ENCODE results near the gene SMIM23.

SMIM23 gene

GRCh38 chr5:171785517-171785916, at the start of gene SMIM23:
TSS of gene SMIM23 (plus strand) at chr5:171785817. CDS start at chr5:171785872, 55 bp downstream.
- no peak for DNase-seq

- DNase-seq, result no peak
These were observed 48.4 kb upstream of the SMIM23 start for GRCh38 chr5:171736976-171737891.

- DNase-seq, result no peak
These were observed 47.1 kb upstream of the SMIM23 start for GRCh38 chr5:171738501-171738900.

GRCh38 chr5:171739271-171739670, 46.3 kb upstream of the SMIM23 start:
- no peak for DNase-seq

GRCh38 chr5:171743436-171744076, 42.1 kb upstream of the SMIM23 start:
- DNase-seq, result no peak

- DNase-seq, result no peak
These were observed 41.4 kb upstream of the SMIM23 start for GRCh38 chr5:171744264-171744663.

GRCh38 chr5:171744882-171745281, 40.7 kb upstream of the SMIM23 start:
- no peak for DNase-seq

GRCh38 chr5:171745602-171746001, 40.0 kb upstream of the SMIM23 start:
- peak; percentile 48 for DNase-seq

GRCh38 chr5:171747061-171747859, 38.4 kb upstream of the SMIM23 start:
- no peak for DNase-seq

- DNase-seq, result no peak
These were observed 36.9 kb upstream of the SMIM23 start for GRCh38 chr5:171748720-171749119.

GRCh38 chr5:171749365-171749764, 36.3 kb upstream of the SMIM23 start:
- DNase-seq, result no peak

GRCh38 chr5:171750311-171750788, 35.3 kb upstream of the SMIM23 start:
- DNase-seq, result no peak

GRCh38 chr5:171755354-171755821, 30.2 kb upstream of the SMIM23 start:
- DNase-seq, result no peak

GRCh38 chr5:171757853-171758535, 27.6 kb upstream of the SMIM23 start:
- DNase-seq, result peak; percentile 24

GRCh38 chr5:171759777-171760176, 25.8 kb upstream of the SMIM23 start:
- no peak for DNase-seq

GRCh38 chr5:171762021-171762608, 23.5 kb upstream of the SMIM23 start:
- no peak for DNase-seq

GRCh38 chr5:171762903-171763302, 22.7 kb upstream of the SMIM23 start:
- DNase-seq, result no peak

- DNase-seq, result no peak
These were observed 21.4 kb upstream of the SMIM23 start for GRCh38 chr5:171764265-171764664.

GRCh38 chr5:171766875-171767274, 18.7 kb upstream of the SMIM23 start:
- no peak for DNase-seq

- no peak for DNase-seq
These were observed 15.5 kb upstream of the SMIM23 start for GRCh38 chr5:171770153-171770552.

GRCh38 chr5:171771856-171772255, 13.8 kb upstream of the SMIM23 start:
- no peak for DNase-seq

- no peak for DNase-seq
These were observed 12.5 kb upstream of the SMIM23 start for GRCh38 chr5:171773106-171773505.

All from kidney glomerular epithelial cell (primary cell).